Panc1 (cell line): ENCODE data around the gene WFS1.

Experiments used
- REST ChIP-seq, 2 experiments: IDR thresholded peaks; 2 replicates each; pipeline ENCODE4 v1.6.1; 2011 to 2012; ENCODE audit warnings: low read depth in 2 of 2, control low read depth in 1 of 2, low read length in 1 of 2, mild to moderate bottlenecking in 1 of 2, moderate library complexity in 1 of 2; ENCODE audit not compliant: insufficient read depth in 1 of 2
- TF ChIP-seq, protein P1 (sequence below): fragments of 450-650 bp; IDR thresholded peaks from 2 replicates; pipeline ENCODE4 v1.5.1; 2017; ENCODE audit warnings: mild to moderate bottlenecking

- TF ChIP-seq, protein P1, sequence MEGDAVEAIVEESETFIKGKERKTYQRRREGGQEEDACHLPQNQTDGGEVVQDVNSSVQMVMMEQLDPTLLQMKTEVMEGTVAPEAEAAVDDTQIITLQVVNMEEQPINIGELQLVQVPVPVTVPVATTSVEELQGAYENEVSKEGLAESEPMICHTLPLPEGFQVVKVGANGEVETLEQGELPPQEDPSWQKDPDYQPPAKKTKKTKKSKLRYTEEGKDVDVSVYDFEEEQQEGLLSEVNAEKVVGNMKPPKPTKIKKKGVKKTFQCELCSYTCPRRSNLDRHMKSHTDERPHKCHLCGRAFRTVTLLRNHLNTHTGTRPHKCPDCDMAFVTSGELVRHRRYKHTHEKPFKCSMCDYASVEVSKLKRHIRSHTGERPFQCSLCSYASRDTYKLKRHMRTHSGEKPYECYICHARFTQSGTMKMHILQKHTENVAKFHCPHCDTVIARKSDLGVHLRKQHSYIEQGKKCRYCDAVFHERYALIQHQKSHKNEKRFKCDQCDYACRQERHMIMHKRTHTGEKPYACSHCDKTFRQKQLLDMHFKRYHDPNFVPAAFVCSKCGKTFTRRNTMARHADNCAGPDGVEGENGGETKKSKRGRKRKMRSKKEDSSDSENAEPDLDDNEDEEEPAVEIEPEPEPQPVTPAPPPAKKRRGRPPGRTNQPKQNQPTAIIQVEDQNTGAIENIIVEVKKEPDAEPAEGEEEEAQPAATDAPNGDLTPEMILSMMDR, result no peak
- TF ChIP-seq REST (IDR thresholded peaks at IDR 0.05; ENCODE audit: insufficient read depth in 1 of 2, low read depth in 2 of 2, low read length in 1 of 2), result no peak
Measured at GRCh38 chr4:6345866-6346265, 76.2 kb downstream of the WFS1 start.
